Renal cortex interstitium (tissue), 11 donors: ENCODE measurements around the gene GABBR2. TPM values are rescaled to one million over a fixed set of nuclear protein-coding genes. Genes with fewer than 3 reads are reported as not detected.

Experiments
- DNase-seq, 11 donors: peaks; one replicate each; pipeline ENCODE4 v3.0.0-alpha.2; 2013; ENCODE audit warnings: low read depth in 9 of 11, low spot score in 4 of 11; ENCODE audit errors: extremely low read depth in 1 of 11
- polyA plus RNA-seq, 3 donors: library from polyadenylated mRNA; unstranded; fragments of 120-200 nt; gene quantifications; one replicate each; pipeline ENCODE4 v1.2.1, GENCODE V29; 2013; ENCODE audit not compliant: insufficient read length in 3 of 3

Gene GABBR2
- polyA plus RNA-seq, 3 donors, result 4.5 to 5.2 (median 5.0) TPM

DNA sequence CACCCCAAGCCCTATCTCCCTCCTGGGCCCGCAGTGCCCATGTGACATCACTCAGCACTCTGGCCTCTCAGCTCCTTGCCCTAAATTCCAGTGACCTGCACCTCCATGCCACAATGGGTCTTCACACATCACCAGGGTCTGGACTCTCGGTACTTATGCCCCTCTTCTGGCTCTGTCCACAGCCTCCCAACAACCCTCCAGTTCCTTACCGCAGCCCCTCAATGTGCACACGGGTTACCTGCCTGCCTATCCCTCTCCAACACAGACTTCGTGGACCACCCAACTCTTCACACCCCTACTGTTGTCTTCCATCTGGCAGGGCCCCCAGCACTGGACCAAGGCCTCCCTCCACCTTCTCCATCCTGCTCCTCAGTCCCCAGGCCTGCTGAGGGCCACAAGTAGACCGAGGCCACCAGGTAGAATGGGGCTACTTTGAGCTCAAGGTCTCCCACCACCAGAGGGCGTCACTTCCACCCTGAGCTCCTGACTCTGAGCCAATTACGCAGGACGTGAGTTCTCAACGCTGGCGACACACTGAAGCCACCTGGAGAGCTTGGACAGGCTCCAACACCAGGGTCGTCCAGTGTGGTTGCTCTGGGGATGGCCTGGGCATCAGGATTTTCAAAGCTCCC lies 172.1 kb downstream of the GABBR2 start:
- DNase-seq, result no peak

DNA sequence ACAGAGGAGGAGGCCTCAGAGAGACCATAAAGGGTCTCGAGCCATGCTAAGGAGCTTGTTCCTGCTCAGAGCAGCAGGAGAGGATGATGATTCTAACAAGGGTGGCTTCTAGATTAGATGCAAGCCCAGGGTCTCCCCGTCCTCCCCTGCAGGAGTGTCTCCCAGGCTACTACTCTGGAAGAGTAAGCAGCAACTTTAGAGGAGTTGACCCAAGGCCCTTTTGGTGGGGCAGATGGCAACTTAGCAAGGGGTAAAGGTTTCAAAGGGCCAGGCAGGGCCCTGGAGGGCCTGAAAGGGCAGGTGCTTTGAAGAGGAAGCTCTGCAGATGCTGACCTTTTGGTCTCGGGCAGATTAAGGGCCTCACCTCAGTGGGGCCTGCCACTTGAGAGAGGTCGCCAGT lies 174.9 kb downstream of the GABBR2 start:
- DNase-seq, result no peak

DNA sequence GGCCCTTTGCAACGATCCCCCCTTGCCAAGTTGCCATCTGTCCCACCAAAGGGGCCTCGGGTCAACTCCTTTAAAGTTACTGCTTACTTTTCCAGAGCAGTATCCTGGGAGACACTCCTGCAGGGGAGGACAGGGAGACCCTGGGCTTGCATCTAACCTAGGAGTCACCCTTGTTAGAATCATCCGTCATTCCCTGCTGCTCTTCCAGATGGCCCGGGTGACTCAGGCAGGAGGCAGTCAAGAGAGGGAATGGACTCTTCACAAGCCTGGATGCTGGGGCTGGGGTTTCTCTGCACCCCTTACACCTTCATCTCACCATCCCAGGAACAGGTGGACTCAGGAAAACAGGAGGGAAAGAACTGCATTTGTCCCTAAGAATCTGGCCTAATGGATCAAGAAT lies 175.6 kb downstream of the GABBR2 start:
- DNase-seq, result no peak

DNA sequence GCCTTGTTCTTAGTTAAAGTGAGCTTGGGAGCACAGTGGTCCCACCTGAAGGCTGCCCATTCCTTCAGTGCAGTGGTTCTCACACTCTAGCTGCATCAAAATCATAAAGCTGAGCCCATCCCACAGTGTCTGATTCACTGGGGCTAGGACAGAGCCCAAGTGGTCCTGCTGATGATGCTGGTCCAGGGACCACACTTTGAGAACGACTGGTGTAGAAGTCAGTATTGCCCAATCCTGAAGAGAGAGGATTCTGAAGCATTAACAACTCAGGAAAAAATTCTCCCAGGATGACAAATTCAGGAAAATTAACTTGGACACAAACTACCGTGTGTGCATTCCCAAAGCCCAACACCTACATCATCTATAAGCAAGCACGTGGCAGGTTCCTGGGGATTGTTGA lies 176.2 kb downstream of the GABBR2 start:
- DNase-seq, result no peak

DNA sequence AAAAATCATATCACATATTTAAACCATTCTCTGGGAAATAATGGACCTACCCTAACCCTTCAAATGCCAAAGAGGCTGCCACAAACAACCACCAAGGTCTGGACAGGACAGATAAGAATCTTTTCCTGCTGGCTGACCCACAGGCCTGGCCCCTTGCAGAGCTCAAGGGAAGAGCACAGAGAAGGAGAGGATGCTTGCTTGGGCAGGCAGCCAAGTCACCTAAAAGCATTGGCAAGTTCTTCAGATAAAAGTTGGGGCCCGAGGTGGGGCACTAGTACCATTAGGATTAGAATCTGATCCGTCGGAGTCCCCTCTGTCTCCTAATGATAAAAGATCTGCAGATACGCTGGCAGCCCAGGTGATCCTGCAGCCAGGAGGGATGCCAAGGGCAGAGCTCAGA lies 176.6 kb downstream of the GABBR2 start:
- DNase-seq, result no peak

DNA sequence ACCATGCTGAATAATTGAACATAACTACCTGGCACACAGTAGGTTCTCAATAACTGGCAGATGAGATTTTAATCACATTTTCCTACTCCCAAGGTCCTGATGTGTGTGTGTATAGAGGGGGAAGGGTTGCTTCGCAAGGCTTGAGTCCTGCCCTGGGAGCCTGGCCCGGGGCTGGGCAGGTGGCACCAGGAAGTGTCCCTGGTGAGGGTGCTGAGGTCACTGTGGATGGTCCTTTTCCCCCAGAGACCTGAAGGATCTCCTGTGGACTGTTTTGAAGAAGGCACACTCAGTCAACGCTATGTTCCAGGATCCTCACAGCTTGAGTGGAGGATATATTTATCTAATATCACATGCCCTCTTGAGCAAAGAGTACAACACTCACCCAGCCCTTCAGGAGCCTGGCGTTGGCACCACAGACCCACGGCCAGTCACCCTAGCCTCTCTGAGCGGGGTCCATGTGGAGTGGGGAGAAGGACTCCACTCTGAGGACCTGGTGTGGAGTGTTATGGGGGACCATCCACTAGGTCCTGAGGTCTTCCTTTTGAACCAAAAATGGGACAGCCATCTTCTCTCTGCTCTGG lies 177.8 kb downstream of the GABBR2 start:
- no peak for DNase-seq

DNA sequence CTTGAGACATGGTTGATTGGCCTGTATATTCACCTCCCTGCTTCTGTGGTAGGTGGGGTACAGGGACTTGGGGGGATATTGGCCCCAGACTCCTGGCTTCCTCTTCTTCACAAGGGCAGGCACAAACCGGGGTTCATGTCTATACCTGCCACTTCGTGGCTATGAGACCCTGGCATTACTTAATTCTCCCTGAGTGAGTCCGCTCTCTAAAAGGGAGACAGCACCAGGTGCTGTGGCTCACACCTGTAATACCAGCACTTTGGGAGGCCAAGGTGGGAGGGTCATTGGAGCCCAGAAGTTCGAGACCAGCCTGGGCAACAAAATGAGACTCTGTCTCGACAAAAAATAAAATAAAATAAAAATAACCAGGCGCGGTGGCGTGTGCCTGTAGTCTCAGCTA lies 178.5 kb downstream of the GABBR2 start:
- DNase-seq, result no peak

DNA sequence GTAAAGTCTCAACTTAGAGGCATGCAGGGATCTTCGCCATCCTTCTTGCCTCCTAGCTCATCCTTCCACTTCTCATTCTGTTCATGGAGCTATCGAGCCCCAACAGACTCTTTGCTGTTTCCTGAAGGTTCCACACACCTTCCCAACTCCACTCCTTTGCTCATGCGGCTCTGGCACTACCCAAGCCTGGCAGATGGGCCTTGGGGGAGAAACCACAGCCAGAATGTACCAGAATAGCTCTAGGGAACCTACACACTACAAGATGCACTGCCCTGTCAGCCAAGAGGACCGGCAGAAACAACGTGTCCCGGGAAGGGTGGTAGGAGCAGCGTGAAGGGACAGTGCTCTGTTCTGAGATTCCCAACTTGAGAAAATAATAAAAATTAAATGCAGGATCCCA lies 178.9 kb downstream of the GABBR2 start:
- no peak for DNase-seq

DNA sequence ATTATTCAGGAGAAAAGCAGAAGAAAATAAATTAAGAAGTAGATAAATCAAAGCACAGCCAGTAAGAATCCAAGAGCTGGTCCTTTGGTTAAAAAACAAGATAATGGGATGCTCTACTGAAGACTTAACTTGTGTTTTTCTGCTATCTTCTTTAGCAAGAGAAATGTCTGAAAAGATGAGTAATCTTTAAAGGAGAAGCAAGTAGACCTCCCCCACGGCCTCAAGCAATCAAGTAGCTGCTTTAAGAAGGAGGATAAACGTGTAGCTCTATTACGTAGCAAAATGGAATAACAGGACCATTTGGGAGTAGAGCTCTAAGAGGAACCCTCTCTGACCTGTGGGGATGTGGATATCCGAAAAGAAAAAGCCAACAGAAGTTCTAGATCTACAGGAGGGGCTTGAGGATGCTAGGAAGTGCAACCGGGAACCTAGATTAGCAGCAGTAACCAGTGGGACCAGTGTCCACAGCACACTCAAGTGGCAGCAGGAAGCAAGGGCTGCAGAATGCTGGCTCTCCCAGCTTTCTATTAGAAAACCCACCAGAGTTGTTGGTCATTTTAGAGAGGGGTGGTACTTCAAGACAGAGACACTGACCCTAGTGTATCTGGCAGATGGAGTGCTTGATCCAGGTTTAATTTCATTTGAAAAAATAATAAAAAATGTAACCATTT lies 185.4 kb downstream of the GABBR2 start:
- no peak for DNase-seq

DNA sequence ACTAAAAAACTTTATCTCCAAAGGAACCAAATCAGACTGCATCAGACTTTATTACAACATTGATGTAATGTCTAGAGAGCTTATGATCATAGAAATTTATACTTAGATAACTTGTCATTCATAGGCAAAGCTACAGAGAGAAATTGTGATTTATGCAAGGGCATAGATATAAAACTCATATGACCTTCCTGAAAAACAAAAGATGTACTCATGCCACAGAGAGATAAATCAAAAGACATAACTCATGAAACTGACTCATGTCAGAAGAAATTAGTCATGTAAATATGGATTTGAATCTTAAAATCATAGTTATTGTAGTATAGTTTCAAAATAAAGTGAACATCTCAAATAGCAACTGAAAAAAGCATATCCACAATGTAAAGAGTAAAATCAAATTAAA lies 186.2 kb downstream of the GABBR2 start:
- DNase-seq, result no peak

DNA sequence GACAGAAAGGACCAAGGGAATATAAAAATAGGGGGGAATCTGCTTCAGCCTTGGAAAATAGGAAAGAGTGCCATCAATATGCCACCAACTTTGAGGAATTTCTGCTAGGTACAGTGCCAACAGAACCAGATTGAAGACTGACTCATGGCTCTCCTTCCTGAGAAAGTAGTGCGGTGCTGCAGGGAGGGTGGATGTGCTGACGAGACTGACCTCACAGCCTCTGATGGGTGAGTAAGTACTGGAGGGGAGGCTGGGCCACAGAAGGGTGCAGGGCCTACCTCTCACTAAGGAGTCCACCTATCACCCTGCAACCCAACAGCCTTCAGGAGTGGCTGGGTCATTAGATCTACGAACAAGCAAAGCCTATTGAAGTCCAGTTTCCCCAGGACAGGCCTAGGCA lies 187.6 kb downstream of the GABBR2 start:
- DNase-seq, result no peak

DNA sequence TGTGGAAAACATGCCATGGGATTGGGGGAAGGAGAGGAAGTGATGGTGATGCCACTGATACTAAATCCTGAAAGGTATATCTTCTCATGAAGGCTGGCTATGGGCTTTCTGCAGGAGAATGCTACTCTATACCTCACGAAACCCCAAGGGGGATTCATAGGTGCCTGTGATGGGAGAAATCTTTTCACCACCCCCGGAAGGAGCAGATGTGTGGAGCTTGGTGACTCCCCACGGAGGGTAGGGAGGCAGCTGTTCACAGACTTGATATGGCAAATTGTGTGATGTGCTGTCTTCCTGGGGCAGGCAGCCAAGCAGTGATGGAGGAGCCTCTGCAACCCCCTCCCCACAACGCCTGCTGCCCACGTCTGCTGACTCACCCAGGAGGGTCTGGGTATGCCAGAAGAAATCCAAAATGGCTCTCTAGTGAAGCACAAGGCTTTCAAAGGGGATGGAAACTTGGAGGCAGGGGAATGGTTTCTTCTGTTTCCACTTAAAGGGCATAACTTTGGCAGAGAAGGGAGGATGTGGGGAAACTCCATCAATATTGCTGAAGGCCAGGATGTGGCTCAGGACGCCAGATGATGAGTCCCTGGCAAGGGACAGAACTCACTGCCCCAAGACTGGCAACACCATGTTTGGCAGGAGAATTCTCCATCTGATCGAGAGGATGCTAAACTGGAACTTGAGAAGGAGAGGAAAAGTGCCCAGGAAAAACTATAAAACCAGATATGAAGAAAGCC lies 188.3 kb downstream of the GABBR2 start:
- DNase-seq, result no peak

DNA sequence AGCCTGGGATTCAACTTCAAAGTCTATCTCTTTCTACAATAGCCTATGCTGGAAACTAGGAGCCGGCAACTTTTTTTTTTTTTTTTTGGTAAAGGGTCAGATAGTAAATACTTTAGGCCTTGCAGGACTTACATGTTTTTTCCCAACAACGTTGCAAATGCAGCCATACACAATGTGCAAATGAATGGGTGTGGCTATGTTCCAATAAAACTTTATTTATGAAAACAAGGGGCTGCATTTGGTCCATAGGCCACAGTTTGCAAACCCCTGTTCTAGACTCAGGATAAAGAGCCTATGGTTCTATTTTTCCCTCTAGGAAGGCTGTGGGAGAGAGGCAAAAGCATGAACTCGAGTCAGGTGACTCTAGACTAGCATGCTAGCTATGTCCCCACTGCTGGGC lies 189.1 kb downstream of the GABBR2 start:
- DNase-seq, result no peak

DNA sequence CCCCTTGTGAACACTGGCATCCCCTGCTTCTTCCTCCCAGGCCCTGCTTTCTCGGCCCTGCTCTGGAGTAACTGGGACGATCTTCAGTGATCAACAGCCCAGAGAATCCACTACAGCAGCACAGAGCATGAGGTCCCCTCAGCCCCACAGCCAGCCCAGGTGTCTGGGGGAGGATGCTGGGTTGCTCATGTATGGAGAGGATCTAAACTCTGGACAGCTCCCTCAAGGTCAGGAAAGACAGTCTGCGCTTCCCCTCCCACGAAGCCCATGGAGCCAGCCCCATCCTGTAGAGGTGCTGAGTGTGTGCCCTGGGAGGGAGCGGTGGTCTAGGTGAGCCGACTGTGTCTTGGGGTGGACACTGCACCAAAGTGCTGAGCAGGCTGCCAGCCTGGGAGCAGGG lies 190.2 kb downstream of the GABBR2 start:
- DNase-seq, result peak in 3 of 11 donors; percentile 23 to 36 (median 33)

DNA sequence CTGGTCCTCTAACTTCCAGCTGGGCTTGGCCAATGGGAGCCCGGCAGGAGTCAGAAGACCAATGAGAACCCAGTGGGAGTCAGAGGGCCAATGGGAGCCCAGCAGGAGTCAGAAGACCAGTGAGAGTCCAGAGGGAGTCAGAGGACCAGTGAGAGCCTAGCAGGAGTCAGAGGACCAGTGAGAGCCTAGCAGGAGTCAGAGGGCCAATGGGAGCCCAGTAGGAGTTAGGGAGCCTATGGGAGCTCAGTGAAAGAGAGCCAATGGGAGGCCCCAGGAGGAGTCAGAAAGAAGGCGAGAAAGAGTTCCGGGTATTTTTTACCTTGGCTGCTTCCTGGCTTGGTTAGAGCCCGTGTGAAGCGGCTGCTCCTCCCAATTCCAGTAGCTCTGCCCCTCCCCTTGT lies 191.0 kb downstream of the GABBR2 start:
- no peak for DNase-seq

DNA sequence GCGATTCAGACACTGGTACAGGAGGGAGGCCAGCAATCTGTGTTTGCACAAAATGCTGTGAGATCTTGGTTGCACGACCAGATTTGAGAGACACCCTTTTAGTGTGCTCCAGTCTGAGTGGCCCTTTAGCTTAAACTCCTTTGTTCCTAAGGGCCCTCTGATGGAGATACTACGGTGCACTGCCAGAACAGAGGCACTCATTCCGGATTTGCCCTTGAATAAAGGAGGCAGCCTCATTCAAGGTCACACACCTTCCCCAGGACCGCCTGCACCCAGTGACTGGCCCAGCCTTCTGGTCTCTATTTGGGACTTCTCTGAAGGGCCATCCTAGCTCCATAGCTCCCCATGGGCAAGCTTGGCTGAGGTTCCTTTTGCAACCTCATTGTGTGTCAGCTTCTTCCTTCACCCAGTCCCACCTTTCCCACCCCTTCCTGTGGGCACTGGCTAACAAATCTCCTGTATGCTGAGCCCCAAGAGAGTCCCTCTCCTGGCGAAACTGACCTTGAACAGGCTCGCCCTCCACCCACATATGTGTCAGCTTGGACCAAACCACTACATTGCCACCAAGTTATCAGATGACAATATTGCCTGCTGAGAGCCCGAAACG lies 191.7 kb downstream of the GABBR2 start:
- DNase-seq, result no peak

DNA sequence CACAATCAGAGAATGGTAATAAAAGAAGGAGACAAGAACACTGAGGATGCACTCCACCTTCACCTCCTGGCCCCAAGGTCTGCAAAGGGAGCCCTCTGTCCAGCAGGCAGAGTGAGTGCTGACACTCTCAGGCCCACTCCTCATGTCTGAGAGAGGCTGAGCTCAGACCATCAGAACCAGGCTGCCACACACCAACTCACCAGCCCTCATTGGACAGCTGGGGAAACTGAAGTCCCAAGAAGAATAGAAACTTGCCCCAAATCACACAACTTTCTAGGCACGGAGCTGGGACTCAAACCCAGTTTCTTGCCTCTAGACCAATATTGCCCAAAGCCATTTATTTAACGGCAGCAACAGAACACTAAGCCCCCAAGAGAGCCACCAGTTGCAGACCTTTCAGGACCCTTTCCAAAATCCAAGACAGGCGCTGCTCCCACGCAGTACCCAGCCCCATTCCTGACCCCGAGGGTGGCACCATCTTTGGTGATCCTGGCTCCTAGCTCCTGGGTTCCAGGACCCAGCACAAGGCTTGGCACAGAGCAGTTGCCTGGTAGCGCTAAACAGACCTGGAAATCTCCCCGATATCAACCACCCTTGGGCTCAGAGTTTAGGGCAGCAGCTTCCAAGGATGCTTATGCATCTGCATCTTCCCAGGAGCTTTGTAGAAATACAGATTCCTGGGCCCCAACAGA lies 192.4 kb downstream of the GABBR2 start:
- no peak for DNase-seq

DNA sequence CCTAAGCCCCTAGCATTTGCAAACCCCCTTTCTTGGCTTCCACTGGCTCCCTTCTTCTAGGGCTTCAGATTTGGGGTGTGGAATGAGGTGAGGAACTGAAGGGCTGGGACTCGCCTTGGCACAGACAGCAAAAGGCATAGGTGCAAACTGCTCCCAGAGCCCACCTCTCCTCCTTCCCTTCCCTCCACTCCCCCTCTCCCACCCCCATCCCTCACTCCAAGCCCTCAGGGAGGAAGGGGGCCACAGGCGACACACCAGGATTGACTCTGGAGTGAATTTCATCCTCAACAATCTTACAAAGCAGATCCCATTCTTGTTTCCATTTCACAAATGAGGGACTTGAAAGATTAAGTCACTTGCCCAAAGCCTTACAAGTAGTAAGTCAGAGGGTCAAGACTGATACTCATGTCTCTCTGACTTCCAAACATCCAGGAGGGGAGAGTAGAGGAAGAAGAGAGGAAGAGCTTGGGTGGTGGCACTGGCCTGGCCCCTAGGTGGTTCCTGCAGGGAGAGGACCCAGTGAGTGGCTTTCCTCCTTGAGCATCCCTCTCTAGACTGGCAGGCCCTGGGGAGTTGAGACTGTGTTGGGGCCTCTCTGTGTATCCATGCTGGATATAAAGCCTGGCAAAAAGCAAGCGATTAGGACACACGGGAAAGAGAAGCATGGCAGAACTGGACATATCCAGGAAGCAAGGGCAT lies 193.1 kb downstream of the GABBR2 start:
- no peak for DNase-seq

DNA sequence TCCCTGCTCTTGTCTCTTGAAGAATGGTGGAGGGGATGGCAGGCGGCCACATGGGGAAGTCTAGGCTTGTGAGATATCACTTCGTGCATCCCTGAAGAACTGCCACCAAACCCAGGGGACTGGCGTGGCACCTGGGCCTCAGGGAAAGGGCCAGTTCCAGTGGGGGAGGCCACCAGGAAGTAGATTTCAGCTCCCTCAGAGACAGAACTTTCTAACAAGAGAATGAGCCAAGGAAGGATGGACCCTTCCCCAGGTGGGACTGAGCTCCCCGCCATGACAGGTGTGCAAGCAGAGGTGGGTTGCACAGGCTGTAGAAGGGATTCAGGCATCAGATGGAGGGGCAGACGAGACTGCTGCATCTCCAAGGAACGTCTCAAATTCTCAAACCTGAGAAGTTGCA lies 193.9 kb downstream of the GABBR2 start:
- no peak for DNase-seq
